Central memory CD4-positive, alpha-beta T cell (primary cell): Measurements from ENCODE around the gene MGLL.

ENCODE experiments used
- DNase-seq: peaks from one replicate; pipeline ENCODE4 v3.0.0; 2022

MGLL gene

DNA sequence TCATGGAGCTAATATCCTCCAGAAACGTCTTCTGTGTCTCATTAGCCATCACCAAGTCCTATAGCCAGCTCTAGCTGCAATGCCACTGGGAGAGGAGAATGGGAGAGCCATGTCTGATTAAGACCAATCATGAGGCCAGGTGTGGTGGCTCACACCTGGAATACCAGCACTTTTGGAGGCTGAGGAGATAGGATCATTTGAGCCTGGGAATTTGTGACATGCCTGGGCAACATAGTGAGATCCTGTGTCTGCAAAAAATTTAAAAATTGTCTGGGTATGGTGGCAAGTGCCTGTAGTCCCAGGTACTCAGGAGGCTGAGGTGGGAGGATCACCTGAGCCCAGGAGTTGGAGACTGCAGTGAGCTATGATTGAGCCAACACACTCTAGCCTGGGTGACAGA lies 13.1 kb downstream of the MGLL start:
- DNase-seq, result no peak

DNA sequence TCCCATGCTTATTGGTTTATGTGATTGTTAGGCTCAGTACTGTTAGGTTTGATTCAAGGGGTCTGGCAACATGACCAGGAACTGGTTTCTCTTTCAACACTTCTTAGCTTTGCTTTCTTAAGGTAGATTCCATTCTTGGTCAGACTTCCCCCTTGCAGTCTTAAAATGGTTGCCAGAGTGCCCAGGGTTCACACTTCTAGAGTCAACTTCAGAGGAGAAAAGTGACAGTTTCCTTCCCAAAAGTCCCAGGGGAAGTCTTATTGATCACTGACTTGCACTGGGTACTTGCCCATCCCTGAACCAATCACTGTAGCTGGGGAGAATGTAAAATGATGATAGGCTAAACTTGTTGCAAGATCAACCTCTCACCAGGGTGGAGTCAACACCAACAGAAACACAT lies 14.1 kb downstream of the MGLL start:
- no peak for DNase-seq

DNA sequence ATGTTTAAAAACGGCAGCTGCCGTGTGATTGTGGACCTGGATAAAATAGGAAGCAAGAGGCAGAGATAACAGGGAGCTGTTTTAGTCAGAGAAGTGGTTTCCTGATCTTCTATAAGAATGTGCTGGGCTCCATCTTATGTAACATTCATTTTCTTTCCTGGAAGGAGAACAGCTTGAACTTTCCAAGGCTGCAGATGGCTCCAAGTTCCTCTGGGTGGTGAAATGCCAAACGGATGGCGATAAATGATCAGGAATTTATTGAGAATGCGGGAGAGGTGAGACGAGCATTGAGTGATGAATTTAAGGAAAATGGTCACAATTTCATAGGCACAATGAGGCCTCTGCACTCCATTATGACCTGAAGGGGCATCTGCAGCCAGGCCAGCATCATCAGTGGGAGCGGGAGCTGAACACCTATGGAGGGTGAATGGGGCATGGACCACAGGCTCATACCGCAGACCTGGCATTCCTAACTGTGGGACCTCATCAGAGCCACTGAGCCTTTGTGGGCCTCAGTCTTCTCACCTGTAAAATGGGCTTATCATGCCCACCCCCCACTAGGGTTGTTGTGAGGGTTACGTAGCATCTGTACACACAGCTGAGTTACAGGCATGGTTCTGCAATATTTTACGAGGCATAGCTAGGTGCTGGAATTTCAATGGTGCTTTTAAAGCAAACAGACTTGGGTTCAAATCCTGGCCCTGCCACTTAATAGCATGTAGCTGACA lies 17.1 kb downstream of the MGLL start:
- DNase-seq, result no peak

DNA sequence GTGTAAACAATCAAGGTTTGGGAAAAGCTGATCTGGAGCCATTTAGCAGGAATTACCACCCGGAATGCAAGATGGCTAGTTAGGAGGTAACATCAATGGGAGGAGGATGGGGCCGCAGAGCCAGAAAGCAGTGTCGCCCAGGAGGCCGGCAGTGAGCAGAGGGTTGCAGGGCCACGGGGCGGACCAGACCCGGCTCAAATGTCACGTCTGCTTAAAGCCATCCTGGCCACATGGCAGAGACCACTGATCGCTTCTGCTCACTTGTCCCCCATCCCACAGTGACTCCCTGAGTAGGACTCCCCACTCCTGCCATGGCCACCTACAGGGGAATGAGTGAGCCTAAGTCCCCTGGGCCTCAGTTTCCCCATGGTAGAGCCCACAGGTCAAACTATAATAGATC lies 18.2 kb downstream of the MGLL start:
- DNase-seq, result no peak

DNA sequence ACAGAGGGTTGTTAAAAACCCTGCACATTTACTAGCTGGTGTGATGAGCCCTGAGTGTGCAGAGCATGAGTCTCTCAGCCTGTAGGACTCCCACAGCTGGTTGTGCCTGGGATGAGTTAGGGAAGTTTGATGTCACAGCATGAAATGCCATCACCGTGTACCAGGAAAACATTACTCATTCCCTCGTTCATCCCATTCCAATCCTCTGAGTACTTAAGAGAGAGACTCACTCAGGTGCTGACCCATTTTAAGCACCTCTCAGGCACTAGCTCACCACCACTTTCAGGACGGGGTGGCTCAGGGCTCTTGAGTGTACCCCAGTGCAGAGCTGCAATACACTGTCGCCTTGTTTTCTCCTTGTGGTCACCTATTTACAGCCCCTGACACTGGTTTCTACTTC lies 18.7 kb downstream of the MGLL start:
- DNase-seq, result no peak

DNA sequence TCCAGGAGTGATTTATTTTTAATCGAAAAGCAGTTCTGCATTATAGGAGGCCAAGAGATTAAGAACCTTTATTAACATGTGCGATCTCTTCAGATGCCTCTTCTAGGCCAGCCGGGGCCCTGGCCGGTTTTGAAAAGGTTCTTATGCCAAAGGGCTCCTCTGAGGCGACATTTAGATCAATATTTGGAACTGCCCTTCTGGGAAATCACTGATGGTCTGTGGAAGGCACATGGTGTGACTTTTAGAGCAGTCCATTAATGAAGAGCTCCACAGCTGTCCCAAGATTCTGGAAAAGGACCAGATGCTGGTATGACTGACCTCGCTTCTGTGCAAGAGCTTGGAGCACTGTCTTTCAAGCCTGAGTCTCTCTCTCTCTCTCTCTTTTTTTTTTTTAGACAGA lies 19.7 kb downstream of the MGLL start:
- no peak for DNase-seq

DNA sequence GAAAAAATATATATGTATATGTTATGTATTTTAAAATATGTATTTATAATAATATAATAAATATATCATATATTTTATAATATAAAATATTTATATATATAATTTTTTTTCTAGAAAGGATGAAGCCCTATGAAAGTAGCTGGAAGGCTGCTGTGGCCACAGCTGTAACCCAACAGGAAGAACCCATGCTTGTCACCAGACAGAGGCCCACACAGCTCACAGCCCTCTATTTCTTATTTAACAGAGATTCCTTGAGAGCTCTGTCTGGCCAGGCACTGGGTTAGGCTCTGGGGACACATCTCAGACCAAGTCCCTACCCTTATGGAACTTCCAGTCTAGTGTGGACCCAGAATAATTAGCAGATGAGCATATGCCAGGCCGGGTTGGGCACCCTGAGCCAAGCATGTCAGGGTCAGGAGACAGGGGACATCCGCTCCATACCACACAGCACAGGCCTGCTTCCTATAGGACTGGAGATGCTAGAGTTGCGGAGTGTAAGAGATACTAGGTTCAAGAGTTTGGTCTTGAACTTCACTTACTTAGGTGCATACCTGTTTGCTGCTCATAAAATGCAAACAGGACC lies 20.5 kb downstream of the MGLL start:
- DNase-seq, result no peak

DNA sequence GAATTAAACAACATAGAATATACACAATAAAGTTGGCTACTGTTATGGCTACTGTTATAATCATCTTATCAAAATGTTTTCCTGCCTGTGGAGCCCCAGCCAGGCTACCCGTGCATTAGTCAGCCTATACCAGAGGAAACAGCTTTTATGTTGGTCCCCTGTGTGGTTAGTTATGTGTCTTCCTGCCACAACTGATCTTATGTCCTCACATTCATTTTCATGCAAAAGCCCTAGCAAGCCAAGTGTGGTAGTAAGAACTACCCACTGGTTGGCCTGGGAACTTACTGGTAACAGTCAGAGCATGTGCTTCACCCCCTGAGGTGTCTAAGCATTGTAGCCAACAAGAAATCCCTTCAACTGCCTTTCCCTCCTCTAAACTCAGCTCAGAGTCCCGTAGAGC lies 21.8 kb downstream of the MGLL start:
- DNase-seq, result no peak

DNA sequence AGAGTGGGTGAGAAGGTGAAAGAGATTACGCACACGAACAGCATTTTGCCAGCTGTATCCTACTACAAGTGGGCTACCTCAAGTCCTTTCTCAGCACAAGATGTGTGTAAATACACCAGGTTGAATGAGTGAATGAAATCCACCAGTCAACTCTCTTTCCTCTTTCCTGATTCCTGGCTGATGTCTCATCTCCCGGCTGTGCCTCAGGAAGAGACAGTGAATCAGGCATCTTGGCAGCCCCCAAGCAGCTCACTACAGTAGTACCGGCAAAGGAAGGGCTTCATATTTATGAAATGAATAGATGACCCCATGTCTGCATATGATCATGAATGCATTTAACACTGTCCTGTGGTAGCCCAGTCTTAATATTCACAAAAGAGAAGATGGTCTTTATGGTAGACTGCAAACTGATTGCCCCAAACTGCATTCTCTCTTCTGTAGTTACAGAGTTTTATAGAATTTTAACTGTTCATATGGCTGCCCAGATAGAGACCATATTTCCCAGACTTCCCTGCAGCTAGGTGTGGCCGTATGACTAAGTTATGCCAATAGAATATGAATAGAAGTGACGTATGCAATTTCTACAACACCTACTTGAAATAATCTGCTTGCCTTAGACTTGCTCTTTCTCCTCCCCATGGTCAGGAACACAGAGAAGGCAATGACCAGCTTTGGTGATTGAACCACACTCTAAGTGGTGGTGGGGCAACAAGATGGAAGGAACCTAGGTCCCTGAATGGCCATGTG lies 22.7 kb downstream of the MGLL start:
- DNase-seq, result no peak

DNA sequence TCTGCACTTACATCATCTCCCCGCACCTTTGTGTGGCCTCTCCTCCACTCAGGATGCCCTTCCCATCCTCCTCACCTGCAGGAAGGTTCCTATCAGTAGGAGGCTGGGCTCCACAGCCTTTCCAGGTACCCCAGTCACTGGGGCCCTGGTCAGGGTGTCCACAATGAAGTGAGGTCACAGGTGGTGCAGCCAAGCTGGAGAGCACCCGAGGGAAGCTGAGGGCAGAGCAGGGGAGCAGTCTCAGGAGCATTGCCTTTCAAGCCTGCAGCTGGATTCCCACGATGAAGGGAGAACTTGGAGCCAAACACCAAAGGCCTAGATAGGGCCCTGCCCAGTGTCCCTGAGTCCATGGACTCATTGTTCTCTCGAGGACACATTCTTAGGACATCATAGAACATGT lies 23.6 kb downstream of the MGLL start:
- no peak for DNase-seq

DNA sequence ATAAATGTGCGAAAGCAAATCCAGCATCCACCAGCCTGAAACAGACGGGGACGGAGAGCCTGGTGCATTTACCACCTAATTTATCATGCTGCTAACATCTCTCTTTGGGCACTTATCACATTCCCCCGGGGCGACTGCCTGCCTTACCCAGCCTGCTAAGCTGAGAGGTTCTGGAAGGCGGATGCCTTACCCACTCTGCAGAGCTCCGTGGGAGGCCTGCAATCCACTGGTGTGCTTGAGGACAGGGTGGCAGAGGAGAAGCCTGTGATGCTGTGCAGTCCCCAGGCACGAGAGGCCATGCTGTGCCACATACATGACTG lies 25.5 kb downstream of the MGLL start:
- DNase-seq, result no peak

DNA sequence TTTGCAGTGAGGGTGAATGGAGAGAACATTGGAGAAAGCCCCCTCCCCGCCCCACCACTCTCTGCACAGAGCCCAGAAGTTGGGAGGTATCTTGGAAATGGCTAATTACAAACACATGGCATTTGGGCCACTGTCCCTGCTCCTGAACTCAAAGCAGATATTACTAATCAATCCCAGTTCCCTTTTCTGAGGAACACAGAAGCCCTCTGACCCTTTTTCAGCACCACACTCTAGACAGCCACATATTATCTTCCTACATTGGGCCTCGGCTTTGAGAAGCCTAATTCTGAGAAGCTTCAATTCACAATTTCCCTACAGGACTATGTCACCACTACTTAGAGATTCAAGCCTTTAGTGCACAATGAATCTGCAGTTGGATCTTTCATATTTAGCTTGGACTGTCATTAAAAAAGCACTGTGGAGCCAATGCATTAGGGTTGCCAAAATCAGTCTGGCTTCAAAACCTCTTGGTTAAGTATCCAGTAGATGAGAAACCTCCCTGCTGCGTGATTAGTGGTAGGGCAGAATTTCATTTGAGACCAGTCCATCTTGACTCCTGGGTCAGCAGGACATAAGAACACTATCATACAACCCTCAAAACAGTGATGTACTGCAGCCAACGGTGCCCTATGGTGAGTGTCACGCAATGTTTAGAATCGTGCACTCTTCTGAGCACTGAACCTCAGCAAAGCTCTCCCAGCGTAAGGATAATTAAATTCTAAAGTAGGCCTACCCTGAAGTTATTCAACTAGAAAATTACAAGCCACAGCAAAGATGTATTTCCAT lies 26.1 kb downstream of the MGLL start:
- no peak for DNase-seq

DNA sequence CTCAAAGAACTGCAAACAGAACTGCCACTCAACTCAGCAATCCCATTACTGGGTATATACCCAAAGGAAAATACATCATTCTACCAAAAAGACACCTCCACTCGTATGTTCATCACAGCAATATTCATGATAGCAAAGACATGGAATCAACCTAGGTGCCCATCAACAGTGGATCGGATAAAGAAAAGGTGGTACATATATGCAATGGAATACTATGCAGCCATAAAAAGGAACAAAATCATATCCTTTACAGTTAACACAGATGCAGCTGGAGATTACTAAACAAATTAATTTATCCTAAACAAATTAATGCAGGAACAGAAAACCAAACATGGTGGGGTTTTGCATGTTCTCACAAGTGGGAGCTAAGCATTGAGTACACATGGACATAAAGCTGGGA lies 27.3 kb downstream of the MGLL start:
- no peak for DNase-seq

DNA sequence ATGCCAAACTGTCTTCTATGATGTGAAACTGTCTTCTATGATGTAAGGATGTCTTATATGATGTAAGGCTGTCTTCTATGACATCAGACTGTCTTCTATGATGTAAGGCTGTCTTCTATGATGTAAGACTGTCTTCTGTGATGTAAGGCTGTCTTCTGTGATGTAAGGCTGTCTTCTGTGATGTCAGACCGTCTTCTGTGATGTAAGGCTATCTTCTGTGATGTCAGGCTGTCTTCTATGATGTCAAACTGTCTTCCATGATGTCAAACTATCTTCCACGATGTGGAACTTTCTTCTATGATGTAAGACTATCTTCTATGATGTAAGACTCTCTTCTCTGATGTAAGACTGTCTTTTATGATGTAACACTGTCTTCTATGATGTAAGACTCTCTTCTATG lies 27.9 kb downstream of the MGLL start:
- DNase-seq, result no peak

DNA sequence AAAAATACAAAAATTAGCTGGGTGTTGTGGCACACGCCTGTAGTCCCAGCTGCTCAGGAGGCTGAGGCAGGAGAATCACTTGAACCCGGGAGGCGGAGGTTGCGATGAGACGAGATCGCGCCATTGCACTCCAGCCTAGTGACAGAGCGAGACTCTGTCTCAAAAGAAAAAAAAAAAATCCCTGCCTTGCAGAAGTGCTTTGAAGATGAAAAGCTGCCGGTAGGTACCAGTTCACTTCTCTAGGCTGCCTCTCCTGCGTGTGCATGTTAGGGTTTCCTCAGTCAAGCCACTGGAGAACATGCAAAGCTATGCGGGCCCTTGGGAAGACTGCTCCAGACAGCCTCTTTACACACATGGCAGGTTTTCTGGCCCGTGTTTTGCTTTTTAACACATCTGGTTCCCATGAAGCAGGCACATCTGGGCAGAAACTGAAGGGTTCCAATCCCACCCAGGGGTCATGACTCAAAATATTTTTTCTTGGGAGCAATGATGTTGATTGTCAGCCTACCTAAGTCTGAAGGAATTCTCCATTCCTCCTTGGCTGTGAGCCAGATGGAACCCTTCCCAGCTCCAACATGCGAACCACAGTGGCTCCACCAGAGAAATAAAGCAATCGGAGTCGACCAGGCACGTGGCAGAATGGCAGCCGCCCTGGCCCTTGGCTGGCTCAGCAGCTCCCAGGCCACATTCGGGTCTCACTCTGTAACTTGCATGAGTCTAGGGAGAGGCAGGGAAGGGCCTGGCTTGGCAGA lies 29.6 kb downstream of the MGLL start:
- no peak for DNase-seq

DNA sequence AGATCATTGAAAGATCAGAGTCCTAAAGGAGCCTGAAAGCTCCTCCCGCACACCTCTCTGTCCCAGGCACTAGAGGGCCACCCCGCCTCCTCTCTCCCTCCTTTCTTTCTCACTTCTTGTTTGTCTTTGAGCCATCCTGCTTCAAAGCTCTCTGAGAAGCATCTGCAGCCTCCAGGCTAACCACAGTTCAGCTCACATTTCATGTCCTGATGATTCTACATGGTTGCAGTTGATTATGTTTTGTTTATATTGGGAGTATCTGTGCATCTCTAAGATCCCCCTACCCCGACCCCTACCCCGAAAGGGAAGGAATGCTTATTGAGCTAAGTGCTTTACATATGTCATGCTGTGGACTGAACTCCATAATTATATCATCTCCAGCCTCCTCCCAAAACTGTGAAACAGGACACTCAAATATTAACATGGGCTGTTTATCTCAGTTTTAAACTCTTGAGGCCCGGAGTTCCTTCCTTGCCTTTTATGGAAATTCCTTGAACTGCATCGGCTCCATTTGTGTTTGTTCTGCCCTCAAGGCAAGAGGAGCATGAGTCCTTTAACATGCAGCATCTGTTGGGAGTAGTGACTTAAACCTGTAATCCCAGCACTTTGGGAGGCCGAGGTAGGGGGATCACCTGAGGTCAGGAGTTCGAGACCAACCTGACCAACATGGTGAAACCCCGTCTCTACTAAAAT lies 30.9 kb downstream of the MGLL start:
- no peak for DNase-seq

DNA sequence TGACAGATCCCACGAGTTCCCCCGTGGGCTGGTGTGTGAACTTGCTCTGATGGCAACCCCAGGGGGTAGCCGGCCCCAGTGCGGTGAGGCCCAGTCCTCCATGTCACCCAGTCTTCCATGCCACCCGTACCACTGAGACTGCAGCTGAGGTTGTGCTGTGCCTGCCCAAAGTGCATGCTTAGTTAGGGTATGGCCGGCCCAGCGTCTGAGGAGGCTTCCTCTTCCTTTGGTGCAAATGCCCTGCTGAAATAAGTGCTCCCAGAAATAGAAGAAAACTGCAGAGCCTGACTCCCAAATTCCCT lies 31.5 kb downstream of the MGLL start:
- DNase-seq, result no peak

DNA sequence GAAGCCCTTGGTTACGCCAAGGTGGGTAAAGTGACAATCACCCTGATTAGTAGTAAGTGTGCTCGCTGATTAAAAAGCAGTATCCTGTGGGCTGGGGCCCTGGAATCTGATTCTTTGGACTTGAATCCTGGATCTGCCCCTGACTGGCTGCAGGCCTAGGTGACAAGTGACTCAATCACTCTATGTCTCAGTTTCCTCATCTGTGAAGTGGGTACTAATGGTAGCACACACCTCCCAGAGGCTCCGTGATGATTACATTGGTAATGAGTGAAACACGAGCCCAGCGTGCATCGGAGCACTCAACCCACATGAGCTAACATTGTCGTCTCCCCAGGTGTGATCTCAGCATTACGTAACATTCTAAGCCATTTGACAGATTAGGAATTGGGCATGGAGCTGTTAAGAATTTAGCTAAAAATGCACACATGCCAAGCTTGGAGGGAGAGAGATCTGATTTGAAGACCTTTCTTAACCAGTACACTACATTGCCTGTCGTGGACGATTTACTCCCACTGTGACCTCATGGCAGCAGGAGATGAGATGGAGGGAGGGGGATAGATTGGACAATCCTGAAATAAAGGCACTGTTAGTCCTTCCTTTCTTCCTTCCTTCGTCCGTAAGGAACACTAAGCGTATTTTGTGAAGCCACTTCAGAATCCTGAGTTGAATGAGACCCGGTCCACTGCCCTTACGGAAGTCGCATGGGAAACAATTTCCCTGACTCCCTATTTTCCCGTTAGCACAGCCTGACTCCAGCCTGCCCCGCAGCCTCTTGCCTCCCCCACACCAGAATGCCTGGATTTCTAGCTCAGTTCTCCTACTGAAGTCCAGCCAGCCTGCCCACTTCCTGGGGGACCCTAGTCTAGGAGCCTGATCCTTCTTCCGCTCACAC lies 32.1 kb downstream of the MGLL start:
- DNase-seq, result no peak

DNA sequence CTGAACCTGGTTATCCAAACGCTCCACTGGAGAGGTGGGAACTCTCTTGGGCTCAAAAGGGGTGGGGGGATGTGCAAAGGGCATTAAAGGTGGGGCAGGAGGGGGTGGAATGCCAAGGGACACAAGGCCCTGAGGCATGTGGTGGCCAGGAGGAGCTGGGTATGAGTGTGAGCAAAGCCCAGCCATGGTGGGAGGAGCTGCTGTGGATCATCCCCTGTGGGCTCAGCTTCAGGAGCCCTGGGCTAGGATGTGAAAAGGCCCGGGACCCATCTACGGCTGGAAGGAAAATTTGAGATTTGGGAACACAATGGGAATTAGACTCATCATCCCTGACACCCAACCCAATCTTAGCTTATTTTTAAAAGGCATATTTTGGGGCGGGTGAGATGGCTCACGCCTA lies 33.3 kb downstream of the MGLL start:
- no peak for DNase-seq

DNA sequence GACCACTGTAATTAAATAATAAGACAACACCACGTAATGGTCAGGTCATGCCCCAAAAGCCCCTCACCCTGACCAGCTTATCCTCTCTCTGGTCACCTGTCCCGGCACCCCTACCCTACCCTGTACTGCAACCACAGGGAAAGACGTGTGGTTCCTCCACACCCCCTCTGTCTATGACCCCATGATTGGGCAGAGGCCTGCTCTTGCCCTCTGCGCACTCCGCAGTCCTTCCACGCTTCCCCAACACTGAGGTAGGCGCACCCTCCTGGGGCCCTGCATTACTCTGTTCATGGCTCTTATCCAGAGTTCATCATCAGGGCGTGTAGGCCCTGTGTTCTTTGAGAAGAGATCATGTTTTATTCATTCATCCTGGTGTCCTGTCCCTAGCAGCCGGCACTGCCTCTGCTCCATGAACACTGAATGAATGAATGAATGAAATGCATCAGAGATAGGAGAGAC lies 33.8 kb downstream of the MGLL start:
- DNase-seq, result no peak
